Central memory CD4-positive, alpha-beta T cell (primary cell): ENCODE results near the gene LRRC47.

Experiments
- DNase-seq: peaks from one replicate; pipeline ENCODE4 v3.0.0; 2022

The LRRC47 gene

GRCh38 chr1:3746389-3746829 lies 49.9 kb downstream of the LRRC47 start:
- no peak for DNase-seq

GRCh38 chr1:3745590-3746381 lies 50.5 kb downstream of the LRRC47 start:
- no peak for DNase-seq

GRCh38 chr1:3745071-3745470 lies 51.2 kb downstream of the LRRC47 start:
- DNase-seq, result no peak

- DNase-seq, result no peak
Observed at GRCh38 chr1:3744646-3745045, 51.7 kb downstream of the LRRC47 start.

- no peak for DNase-seq
Observed at GRCh38 chr1:3743826-3744225, 52.5 kb downstream of the LRRC47 start.

- DNase-seq, result no peak
Observed at GRCh38 chr1:3743421-3743820, 52.9 kb downstream of the LRRC47 start.

GRCh38 chr1:3742439-3743298 lies 53.6 kb downstream of the LRRC47 start:
- no peak for DNase-seq

- no peak for DNase-seq
Observed at GRCh38 chr1:3741566-3742438, 54.5 kb downstream of the LRRC47 start.

GRCh38 chr1:3740752-3741151 lies 55.5 kb downstream of the LRRC47 start:
- DNase-seq, result no peak

- no peak for DNase-seq
Observed at GRCh38 chr1:3740042-3740441, 56.3 kb downstream of the LRRC47 start.

GRCh38 chr1:3738943-3739342 lies 57.4 kb downstream of the LRRC47 start:
- no peak for DNase-seq

- DNase-seq, result no peak
Observed at GRCh38 chr1:3736708-3737107, 59.6 kb downstream of the LRRC47 start.

GRCh38 chr1:3736131-3736561 lies 60.2 kb downstream of the LRRC47 start:
- DNase-seq, result no peak

- DNase-seq, result no peak
Observed at GRCh38 chr1:3735688-3736087, 60.6 kb downstream of the LRRC47 start.

- no peak for DNase-seq
Observed at GRCh38 chr1:3735027-3735681, 61.1 kb downstream of the LRRC47 start.

GRCh38 chr1:3734602-3735001 lies 61.7 kb downstream of the LRRC47 start:
- DNase-seq, result no peak

- no peak for DNase-seq
Observed at GRCh38 chr1:3733883-3734589, 62.3 kb downstream of the LRRC47 start.

GRCh38 chr1:3733094-3733882 lies 63.0 kb downstream of the LRRC47 start:
- no peak for DNase-seq

GRCh38 chr1:3732434-3733093 lies 63.7 kb downstream of the LRRC47 start:
- no peak for DNase-seq
